Common myeloid progenitor, CD34-positive (primary cell): ENCODE data around the gene ETS1.
A peak's percentile ranks its signal among the peaks of the same experiment; 100 is the strongest.

ENCODE experiments used
- CTCF ChIA-PET: fragments of 350-600 bp; sonication (Branson Sonifier 250); formaldehyde crosslinking; loops from one replicate; lab custom pipeline; 2021; ENCODE audit warnings: antibody characterized with exemption; lab: Charles Lee
- POLR2A ChIA-PET: fragments of 350-600 bp; sonication (Branson Sonifier 250); formaldehyde crosslinking; loops from one replicate; lab custom pipeline; 2021; ENCODE audit warnings: antibody characterized with exemption; lab: Charles Lee
- DNase-seq, 3 donors: peaks; one replicate each; pipeline versions ENCODE4 v3.0.0 to v3.0.0-alpha.2; 2013
- H3K27ac ChIP-seq, 2 experiments: 1 replicate in 1 of 2; 2 replicates in 1 of 2; pipeline ENCODE4 v1.7.0; 2013; ENCODE audit warnings: inconsistent platforms in 2 of 2, low read length in 2 of 2, mild to moderate bottlenecking in 2 of 2, low read depth in 1 of 2, moderate library complexity in 1 of 2; ENCODE audit not compliant: severe bottlenecking in 2 of 2, insufficient read depth in 1 of 2, poor library complexity in 1 of 2
- H3K27me3 ChIP-seq, 5 experiments: replicated peaks in 2 of 5; 1 replicate in 3 of 5; 2 replicates in 2 of 5; pipeline versions ENCODE4 v1.6.1 to v1.7.0; 2013; ENCODE audit warnings: low read length in 4 of 5, mild to moderate bottlenecking in 2 of 5, moderate library complexity in 2 of 5, inconsistent platforms in 1 of 5; ENCODE audit not compliant: insufficient read depth in 5 of 5, control insufficient read depth in 4 of 5
- H3K36me3 ChIP-seq, 4 experiments: 1 replicate in 2 of 4; 2 replicates in 2 of 4; pipeline versions ENCODE4 v1.6.1 to v1.7.0; 2013; ENCODE audit warnings: low read length in 3 of 4, control low read depth in 1 of 4, mild to moderate bottlenecking in 1 of 4; ENCODE audit not compliant: control insufficient read depth in 4 of 4, insufficient read depth in 4 of 4
- H3K4me1 ChIP-seq, 4 experiments: 1 replicate in 3 of 4; 2 replicates in 1 of 4; pipeline versions ENCODE4 v1.6.1 to v1.7.1; 2013; ENCODE audit warnings: low read length in 3 of 4, mild to moderate bottlenecking in 3 of 4, control low read depth in 1 of 4, inconsistent platforms in 1 of 4, moderate library complexity in 1 of 4; ENCODE audit not compliant: control insufficient read depth in 4 of 4, insufficient read depth in 4 of 4; ENCODE audit errors: control extremely low read depth in 1 of 4
- H3K4me3 ChIP-seq, 7 experiments: 1 replicate in 4 of 7; 2 replicates in 3 of 7; pipeline versions ENCODE4 v1.5.1 to v1.7.0; 2013; ENCODE audit warnings: mild to moderate bottlenecking in 7 of 7, low read length in 6 of 7, moderate library complexity in 6 of 7, inconsistent platforms in 2 of 7, low read depth in 2 of 7, control low read depth in 1 of 7; ENCODE audit not compliant: insufficient read depth in 4 of 7, control insufficient read depth in 1 of 7; ENCODE audit errors: extremely low read depth in 1 of 7
- H3K9me3 ChIP-seq, 5 experiments: 1 replicate in 4 of 5; 2 replicates in 1 of 5; pipeline versions ENCODE4 v1.6.1 to v1.7.1; 2013; ENCODE audit warnings: low read length in 4 of 5, mild to moderate bottlenecking in 2 of 5, inconsistent platforms in 1 of 5, low read depth in 1 of 5, moderate library complexity in 1 of 5; ENCODE audit not compliant: control insufficient read depth in 4 of 5, insufficient read depth in 2 of 5; ENCODE audit errors: control extremely low read depth in 1 of 5
- WGBS: methylation state at CpG from one replicate; pipeline ENCODE4 v1.1.5; 2013; ENCODE audit not compliant: insufficient coverage; 5-methylcytosine and 5-hydroxymethylcytosine counted together

ETS1 gene

GRCh38 chr11:128548649-128549255, 38.6 kb downstream of the ETS1 start:
- H3K27ac ChIP-seq, result peak overlapping the region in 1 of 2 experiments; percentile 64
- H3K27me3 ChIP-seq, result no peaks in the 10 kb centered on the region
- H3K9me3 ChIP-seq, result no peaks in the 10 kb centered on the region
- H3K36me3 ChIP-seq, result no peaks in the 10 kb centered on the region
- peaks cover 24 to 71% (median 55%) of the 10 kb centered on the region in 4 experiments for H3K4me1 ChIP-seq
- ChIA-PET POLR2A (interaction anchor here (0.9 to 1.0 kb wide), 2 partner anchors 24 to 77 kb away, joined by 5 to 6 read pairs; no protein-coding TSS in a partner anchor), CTCF (interaction anchor here (0.9 to 1.5 kb wide), 4 partner anchors 25 to 259 kb away, joined by 3 to 4 read pairs (median 3); no protein-coding TSS in a partner anchor)
- 0% methylated on average over 20 of the region's 32 CpGs for WGBS
- DNase-seq, result peak; percentile 92 to 97 (median 96)
- peak overlapping the region in 6 of 7 experiments; percentile 11 to 71 (median 58) for H3K4me3 ChIP-seq

DNA sequence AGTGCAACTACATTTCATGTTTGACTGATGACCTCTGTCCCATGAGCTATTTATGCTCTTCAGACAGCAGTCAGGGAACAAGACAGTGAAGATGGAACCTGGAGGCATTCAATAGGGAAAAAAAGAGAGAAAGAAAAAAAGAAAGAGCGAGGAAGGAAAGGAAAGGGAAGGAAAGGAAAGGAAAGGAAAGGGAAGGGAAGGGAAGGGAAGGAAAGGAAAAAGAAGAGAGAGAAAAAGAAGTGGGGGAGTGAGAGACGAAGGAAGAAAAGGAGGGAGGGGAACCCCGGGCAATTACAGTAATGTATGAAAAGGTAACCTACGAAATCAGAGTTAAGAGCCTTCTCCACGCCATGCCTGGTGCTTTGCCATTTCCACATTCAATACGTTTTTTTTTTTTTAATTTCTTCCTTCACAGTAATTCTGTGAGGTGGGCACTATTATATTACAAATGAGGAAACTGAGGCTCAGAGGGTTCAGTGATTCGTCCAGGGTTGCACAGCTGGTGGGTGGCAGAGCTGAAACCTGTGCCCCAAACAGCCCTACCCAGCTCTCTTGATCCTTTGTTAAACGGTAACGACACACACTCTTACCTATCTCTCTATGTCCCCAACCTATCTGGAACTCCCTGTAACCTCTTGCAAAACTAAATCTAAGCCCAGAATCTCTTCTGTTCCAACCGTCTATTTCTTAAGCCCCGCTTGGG, 39.3 kb downstream of the ETS1 start:
- ChIA-PET CTCF (interaction anchor here (0.6 to 4.3 kb wide), 6 partner anchors 12 to 258 kb away, joined by 3 to 16 read pairs (median 3); no protein-coding TSS in a partner anchor), POLR2A (interaction anchor here (0.9 to 1.0 kb wide), 2 partner anchors 23 to 78 kb away, joined by 5 to 6 read pairs; no protein-coding TSS in a partner anchor)
- peak overlapping the region in 6 of 7 experiments; percentile 11 to 71 (median 58) for H3K4me3 ChIP-seq
- H3K36me3 ChIP-seq, result no peaks in the 10 kb centered on the region
- peaks cover 22 to 69% (median 51%) of the 10 kb centered on the region in 4 experiments for H3K4me1 ChIP-seq
- no peaks in the 10 kb centered on the region for H3K27me3 ChIP-seq
- H3K9me3 ChIP-seq, result no peaks in the 10 kb centered on the region
- WGBS, result 35% methylated on average over 4 of the region's 11 CpGs
- peak overlapping the region in 1 of 2 experiments; percentile 64 for H3K27ac ChIP-seq
- DNase-seq, result no peak

- Histone ChIP-seq H3K36me3 (no peaks in the 10 kb centered on the region), H3K9me3 (no peaks in the 10 kb centered on the region), H3K4me3 (no peak overlapping the region), H3K4me1 (peaks cover 18 to 60% (median 45%) of the 10 kb centered on the region in 4 experiments), H3K27me3 (no peaks in the 10 kb centered on the region), H3K27ac (no peak overlapping the region)
- POLR2A ChIA-PET, result no interaction called here
- WGBS, result 96% methylated on average over 2 of the region's 2 CpGs
- DNase-seq, result no peak
- CTCF ChIA-PET, result interaction anchor here (1.0 to 4.3 kb wide), 3 partner anchors 10 to 81 kb away, joined by 3 to 16 read pairs (median 3); no protein-coding TSS in a partner anchor
Measured at GRCh38 chr11:128546916-128547315, 40.4 kb downstream of the ETS1 start.

DNA sequence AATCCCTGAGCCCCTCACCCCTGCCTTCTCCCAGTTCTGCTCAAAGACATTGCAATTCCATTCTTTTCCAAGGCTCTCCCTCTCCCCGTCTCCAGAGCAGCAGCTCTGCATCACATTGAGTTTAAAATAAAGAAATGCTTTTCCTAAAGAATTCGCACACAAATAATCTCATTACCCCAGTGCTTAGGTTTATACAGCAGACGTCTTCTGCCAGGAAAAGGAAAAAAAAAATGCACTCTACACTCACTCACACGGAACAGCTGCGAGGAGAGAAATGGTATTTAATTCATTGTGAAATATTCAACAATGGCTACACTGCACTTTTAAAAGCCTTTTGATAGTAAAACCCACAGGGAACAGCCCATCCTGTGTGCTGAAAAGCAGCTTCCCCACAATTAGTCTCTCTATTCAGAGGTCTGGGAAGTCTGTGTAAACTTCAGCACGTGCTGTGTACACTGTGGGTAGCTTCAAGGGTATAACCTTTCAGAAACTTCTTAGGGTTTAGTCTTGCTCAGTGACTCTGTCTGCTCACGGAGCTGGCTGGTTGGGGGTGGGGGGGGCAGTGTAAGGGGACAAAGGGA, 42.8 kb downstream of the ETS1 start:
- DNase-seq, result peak in 2 of 3 donors; percentile 42 to 53
- CTCF ChIA-PET, result interaction anchor here (0.6 to 4.3 kb wide), 9 partner anchors 8 to 272 kb away, joined by 3 to 16 read pairs (median 4); no protein-coding TSS in a partner anchor
- POLR2A ChIA-PET, result interaction anchor here (0.7 to 1.7 kb wide), 3 partner anchors 19 to 95 kb away, joined by 3 to 4 read pairs (median 3); no protein-coding TSS in a partner anchor
- Histone ChIP-seq H3K36me3 (no peaks in the 10 kb centered on the region), H3K27me3 (no peaks in the 10 kb centered on the region), H3K9me3 (no peaks in the 10 kb centered on the region), H3K4me1 (peaks cover 7 to 42% (median 32%) of the 10 kb centered on the region in 4 experiments), H3K4me3 (peak overlapping the region in 2 of 7 experiments; percentile 11 to 39), H3K27ac (no peak overlapping the region)
- 15% methylated on average over 4 of the region's 7 CpGs for WGBS

DNA sequence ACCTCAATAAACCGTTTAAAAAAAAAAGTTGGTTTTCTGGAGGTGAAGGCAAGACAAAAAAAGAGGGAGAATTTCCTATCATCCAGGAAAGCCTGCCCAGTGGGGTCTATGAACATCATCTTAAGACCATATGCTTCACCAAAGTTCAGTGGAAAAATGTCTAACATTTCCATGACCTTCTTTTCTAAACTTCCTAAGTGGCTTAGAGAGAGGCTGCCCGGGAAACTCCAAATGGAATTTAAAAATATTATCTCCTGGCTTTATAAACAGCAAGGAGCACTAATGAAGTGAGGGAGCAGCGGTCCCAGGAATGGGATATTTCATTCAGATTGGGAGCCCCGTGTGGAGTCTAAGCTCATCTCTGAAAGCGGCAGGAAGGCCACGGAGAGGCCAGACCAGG, 46.9 kb downstream of the ETS1 start:
- POLR2A ChIA-PET, result no interaction called here

DNA sequence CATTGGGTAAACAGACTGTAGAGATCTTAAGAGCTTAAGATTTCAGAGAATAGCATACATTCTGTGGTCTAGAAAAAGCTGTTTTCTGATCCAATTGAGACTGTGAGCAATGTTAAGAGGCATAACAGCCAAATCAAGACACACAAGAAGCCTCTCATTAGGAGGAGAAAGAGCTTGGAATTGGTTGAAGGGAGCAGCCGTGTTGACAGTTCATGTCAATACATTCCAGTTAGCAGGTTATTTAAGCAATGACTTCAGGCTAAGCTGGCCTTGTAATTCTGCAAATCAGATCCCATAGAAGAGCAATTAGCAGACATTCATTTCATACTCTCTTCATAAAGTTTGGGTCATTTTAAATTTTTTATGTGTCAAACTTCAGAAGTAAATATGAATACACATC, 50.9 kb downstream of the ETS1 start:
- CTCF ChIA-PET, result interaction anchor here (1.0 to 2.3 kb wide), 4 partner anchors 10 to 93 kb away, joined by 3 to 16 read pairs (median 4); no protein-coding TSS in a partner anchor

More for the DNA sequence above, 46.9 kb downstream of the ETS1 start:
- Histone ChIP-seq H3K27me3 (no peaks in the 10 kb centered on the region), H3K4me3 (no peak overlapping the region), H3K36me3 (no peaks in the 10 kb centered on the region), H3K4me1 (peaks cover 3 to 18% (median 11%) of the 10 kb centered on the region in 4 experiments), H3K27ac (no peak overlapping the region), H3K9me3 (no peaks in the 10 kb centered on the region)
- 100% methylated on average over 3 of the region's 6 CpGs for WGBS
- CTCF ChIA-PET, result interaction anchor here (0.8 to 0.9 kb wide), 2 partner anchors 11 to 251 kb away, joined by 3 read pairs; no protein-coding TSS in a partner anchor
- DNase-seq, result no peak

More for the DNA sequence above, 50.9 kb downstream of the ETS1 start:
- Histone ChIP-seq H3K4me3 (no peak overlapping the region), H3K36me3 (no peaks in the 10 kb centered on the region), H3K27me3 (no peaks in the 10 kb centered on the region), H3K27ac (no peak overlapping the region), H3K9me3 (no peaks in the 10 kb centered on the region), H3K4me1 (peaks cover 0 to 5% (median 2%) of the 10 kb centered on the region in 4 experiments)
- POLR2A ChIA-PET, result interaction anchor here (1.1 kb wide), 1 partner anchor 18 kb away, joined by 3 read pairs; no protein-coding TSS in a partner anchor
- WGBS, result no CpG with 5 or more reads among the region's 1 CpG
- no peak for DNase-seq
